GM21576 (cell line): ENCODE measurements around the gene ABHD4.
A peak's percentile ranks its signal among the peaks of the same experiment; 100 is the strongest.
"Not testable (repeated sequence)": the region's sequence is repeated elsewhere in the genome, so short reads cannot be mapped to it uniquely, and the experiment has no call there.

Source experiments
- ATAC-seq: cut with Tn5 transposase; IDR thresholded peaks from one replicate; pipeline ENCODE4 v1.9.1; 2021; ENCODE audit warnings: mild to moderate bottlenecking, moderate library complexity; ENCODE audit not compliant: unreplicated experiment

The ABHD4 gene

DNA sequence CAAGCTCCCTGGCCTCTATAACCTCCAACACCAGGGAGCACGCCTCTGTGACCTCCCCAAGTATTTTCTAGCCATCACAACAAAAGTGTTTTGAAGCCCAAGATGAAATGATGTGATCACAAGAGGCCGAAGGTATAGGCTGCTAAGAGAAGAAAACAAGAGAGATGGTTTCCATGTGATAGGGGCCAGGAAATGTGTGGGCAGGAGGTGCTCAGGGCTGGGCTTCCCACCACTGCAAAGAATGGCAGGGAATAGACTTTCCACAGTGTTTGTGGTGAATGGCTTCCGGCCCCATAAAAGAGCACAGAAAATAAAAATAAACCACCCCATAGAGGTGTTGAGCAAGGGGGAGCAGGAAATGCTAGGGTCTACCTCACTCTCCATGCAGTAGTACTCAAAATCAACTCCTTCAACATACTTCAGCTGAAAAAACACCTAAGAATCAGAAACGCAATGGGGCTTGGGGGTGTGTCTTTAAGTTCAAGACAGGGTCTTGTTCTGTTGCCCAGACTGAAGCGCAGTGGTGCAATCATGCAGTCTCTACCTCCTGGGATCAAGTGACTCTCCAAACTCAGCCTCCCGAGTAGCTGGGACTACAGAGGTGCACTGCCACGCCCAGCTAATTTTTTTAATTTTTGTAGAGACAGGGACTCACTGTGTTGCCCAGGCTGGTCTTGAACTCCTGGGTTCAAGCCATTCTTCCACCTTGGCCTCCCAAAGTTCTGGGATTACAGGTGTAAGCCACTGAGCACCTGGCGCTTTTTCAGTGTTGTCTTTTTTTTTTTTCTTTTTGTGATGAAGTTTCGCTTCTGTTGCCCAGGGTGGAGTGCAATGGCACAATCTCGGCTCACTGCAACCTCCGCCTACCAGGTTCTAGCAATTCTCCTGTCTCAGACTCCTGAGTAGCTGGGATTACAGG is 36.2 kb upstream of the ABHD4 start:
- ATAC-seq: no peak

DNA sequence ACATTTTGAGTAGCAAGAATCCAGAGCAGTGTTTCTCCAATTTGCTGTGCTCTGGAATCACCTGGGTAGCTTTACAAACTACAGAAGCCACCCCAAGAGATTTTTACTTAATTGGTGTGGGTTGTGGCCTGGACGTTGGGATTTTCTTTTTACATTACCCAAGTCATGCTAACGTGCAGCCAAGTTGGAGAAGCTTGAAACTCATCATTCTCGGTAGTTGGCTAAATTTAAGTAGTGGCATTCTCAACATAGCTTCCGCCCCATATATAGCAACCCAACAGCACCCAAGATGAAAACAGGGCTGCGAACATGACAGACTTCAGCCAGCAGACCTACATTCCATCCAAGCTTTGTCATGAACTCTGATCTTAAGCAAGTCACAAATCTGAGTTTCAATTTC is 34.1 kb upstream of the ABHD4 start:
- ATAC-seq: no peak

DNA sequence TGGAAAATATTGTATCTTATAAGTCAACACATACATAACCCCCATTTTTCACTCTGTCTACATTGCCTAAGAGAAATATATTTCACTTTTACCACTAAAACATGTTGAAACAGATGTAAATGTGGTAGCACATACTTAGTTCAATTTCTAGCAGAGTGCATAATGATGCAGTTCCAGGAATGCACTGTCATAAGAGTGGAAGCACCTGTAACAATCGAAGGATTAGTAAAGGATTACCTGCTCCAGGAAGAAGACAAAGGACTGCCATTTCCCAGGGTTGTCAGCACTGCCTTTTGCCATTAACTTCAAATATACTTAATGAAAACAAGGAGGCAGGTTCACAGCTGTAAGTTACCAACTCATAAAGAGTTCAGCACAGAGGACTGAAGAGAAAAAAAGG is 33.6 kb upstream of the ABHD4 start:
- ATAC-seq: no peak

DNA sequence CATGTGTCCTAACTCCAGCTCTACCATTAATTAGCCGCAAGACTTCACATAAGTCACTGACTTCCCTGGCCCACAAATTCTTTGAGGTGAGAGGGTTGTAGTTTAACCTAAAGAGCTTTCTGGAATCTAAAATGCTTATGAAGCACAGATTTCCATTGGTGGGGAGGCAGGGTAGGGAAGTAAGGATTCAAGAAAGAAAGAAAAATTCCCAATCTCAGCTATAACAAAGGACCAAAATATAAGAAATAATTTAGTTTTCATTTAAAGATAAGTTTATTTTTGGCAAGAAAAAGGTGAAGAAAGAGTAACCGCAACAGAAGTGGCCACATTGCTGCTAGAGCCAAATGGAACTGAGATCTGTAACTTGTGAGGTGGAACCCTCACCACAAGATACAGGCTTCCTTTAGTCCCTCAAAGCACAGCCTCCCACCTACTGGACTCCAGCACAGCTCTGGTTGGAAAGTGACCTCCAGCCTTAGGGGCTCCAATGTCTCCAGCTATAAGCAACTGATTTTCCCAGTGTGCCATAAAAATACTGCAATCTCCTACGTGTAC is 32.6 kb upstream of the ABHD4 start:
- ATAC-seq: peak; percentile 36

DNA sequence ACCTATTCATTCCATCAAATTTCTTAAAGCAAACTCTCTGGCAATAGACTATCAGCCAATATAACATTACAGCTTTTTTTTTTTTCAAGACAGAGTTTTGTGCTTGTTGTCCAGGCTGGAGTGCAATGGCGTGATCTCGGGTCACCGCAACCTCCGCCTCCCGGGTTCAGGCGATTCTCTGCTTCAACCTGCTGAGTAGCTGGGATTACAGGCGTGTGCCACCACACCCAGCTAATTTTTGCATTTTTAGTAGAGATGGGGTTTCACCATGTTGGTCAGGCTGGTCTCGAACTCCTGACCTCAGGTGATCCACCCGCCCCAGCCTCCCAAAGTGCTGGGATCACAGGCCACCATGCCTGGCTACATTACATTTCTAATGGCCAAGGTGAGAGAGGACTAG is 31.8 kb upstream of the ABHD4 start:
- not testable (repeated sequence) for ATAC-seq

DNA sequence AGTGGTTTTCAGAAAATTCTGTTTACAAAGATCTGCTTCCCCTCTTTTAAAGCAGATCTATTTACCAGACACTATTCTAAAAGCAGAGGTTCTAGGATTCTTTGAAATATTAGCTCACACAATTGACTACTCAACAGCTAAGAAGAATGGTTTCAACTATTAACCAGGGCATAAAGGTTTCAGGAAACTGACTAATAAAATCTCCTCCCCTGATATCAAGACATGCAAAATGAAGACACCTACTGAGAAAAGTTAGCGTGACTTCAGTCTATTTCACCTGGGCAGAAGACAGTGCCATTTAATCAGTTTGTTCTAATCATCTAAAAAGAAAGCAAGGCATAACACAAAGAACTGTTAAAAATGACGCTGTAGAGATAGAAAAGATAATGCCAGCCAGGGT is 31.3 kb upstream of the ABHD4 start:
- no peak for ATAC-seq

DNA sequence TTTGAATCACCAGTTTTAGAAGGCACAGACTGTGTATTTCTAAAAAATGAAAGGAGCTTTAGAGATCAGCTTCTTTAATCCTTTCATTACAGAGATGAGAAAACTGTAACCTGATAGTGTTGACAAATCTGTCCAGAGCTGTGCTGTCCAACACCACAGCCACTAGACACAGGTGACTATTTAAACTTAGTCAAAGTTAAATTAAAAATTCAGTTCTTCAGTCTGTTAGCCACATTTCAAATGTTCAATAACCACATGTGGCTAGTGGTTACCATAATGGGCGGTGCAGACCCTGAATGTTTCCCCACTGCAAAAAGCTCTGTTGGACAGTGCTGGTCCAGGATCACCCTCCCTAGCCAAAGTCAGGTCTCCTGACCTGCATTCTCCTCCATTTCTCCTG is 30.7 kb upstream of the ABHD4 start:
- no peak for ATAC-seq

DNA sequence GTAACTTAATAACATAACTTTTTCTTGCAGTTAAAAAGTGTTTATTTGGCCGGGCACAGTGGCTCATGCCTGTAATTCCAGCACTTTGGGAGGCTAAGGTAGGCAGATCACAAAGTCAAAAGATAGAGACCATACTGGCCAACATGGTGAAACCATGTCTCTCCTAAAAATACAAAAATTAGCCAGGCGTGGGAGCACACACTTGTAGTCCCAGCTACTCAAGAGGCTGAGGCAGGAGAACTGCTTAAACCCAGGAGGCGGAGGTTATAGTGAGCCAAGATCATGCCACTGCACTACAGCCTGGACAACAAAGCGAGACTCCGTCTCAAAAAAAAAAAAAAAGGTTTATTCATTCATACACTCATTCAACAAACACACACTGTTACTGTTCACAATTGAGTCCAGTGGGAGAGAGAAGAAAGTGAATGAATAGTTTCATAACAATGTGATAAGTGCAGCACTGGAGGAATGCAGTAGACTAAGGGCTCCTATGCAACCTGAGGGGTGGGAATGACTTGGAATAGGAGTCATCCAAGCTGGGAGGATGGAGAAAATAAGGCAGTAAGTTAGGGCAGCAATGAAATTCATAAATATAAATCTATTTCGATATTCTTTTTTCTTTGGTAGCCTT is 28.9 kb upstream of the ABHD4 start:
- ATAC-seq: no peak

DNA sequence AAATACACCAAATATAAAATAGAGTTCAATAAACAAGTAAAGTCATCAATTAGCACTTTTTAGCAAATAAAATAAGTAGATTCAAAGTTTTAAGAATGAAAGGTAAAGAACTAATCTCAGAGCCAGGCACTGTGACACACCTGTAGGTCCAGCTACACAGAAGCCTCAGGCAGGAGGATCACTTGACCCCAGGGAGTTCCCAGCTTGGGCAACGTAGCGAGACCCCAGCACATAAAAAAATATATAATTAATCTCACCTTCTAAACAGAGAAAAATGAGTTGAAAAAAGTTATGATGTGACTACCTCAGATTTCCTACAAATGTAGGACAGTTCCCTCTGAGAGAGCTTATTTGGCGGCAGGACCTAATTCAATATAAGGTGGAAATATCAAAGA is 28.4 kb upstream of the ABHD4 start:
- ATAC-seq: no peak

DNA sequence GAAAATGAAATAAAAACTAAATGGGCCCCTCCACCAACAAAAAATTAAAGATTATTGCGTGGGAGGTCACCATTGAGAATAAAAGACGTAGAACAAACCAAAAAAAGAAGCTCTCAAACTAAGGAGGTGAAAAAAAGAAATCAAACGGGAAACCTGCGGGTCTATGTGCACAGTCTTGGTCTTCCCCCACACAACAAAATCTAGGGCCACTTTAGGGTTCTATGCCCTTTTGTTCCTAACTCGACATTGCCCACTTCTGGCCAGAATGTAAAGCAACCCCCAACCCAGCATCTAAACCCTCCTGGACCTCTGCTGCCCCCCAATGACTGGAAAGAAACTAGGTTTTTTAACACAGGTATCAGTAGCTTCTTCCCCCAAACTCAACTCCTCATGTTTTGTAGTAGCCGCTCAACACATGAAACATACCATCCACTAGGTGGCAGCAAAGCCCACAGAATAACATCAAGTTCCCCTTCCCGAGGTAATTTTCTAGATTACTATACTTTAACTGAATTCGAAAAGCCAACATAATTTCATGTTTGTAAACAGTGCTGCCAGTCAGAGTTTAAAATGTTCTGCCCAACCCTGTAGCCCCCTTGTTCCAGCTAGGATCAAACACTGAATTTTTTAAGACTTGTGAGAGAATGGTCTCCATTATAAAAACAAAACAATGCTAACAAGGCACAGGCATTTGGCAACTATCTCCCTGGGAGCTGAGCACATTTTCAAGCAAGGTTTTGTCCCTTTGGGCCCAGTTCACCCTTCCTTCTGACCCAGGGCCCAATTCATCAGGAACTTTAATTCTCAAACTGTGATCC is 27.8 kb upstream of the ABHD4 start:
- peak; percentile 65 for ATAC-seq

DNA sequence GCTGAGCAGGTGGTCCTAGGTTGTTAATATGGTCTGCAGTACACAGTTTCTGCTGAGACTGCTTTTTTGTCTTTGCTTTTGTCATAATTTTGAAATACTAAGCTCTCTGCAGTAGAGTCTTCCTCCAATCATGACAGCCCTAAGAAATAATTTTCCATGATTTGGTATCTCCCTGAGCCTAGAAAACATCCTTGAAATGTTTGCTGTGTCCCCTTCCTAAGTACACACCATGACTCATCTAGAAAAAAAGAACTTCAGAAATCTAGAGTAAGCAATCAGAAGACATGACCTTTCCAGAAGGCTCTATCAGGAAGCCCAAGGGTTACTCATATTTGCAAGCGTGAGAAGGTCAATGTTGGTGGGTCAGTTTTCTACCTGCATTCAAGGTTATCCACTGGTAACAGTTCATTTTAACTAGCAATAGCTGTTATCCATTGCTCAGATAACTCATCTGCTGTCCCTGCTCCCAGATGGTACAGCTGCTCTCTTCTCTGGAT is 25.5 kb upstream of the ABHD4 start:
- ATAC-seq: no peak

DNA sequence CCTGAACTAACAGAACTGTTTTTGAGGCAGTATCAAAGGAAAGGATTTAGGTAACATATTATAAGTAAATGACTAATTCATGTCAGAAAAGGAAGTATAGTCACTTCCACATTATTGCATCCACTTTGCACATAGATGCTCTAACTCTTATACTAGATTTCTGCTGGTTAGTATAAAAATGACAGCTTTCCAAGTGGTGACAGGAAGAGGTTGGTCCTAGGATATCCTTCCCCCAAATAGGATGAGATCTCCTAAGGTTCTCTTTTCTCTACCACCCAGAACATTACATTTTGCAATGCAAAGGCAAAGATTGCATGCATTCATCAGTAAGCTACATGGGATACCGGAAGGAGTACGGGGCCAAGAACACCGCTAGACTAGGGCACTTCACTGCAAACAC is 24.3 kb upstream of the ABHD4 start:
- ATAC-seq: no peak

DNA sequence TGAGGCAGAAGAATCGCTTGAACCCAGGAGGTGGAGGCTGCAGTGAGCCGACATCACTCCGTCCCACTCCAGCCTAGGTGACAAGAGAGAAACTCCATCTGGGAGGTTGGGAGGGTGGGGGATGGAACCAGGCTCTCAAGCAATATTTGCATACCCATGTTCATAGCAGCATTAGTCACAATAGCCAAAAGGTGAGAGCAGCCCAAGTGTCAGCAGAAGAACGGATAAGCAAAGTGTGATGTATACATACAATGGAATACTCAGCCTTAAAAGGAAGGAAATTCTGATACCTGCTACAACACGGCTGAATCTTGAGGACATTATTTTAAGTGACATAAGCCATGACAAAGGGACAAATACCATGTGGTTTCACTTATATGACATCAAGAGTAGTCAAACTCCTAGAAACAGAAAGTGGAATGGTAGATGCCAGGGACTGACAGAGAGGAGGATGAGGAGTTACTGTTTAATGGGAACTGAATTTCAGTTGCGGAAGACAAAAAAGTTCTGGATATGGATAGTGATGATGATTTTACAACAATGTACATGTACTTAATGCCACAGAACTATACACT is 20.7 kb upstream of the ABHD4 start:
- no peak for ATAC-seq

DNA sequence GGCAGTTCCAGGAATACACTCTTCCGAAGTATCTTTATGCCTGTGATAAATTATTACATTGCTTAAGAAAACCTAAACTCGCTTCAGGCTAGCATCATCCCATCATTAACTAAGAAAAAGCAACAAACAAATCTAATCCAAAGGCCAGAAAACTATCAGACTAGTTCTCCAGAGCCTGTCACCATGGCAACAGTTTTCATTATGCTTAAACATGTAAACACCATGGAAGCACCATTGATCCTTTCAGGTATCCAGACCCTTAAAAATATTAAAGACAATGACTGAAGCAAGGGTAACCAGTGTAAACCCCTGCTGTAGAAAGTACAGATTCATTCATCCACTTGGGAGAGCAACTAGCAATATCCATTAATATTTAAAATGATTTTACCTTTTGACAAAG is 18.9 kb upstream of the ABHD4 start:
- no peak for ATAC-seq

DNA sequence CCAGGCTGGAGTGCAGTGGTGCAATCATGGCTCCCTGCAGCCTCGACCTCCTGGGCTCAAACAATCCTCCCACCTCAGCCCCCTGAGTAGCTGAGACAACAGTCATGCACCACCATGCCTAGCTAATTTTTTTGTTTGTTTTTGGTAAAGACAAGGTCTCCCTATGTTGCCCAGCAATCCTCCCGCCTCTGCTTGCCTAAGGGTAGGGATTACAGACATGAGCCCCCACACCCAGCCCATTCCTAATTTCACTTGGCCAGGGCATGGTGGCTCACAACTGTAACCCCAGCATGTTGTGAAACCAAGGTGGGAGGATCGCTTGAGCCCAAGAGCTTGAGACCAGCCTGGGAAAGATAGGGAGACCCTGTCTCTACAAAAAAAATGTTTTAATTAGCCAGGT is 18.2 kb upstream of the ABHD4 start:
- no peak for ATAC-seq

DNA sequence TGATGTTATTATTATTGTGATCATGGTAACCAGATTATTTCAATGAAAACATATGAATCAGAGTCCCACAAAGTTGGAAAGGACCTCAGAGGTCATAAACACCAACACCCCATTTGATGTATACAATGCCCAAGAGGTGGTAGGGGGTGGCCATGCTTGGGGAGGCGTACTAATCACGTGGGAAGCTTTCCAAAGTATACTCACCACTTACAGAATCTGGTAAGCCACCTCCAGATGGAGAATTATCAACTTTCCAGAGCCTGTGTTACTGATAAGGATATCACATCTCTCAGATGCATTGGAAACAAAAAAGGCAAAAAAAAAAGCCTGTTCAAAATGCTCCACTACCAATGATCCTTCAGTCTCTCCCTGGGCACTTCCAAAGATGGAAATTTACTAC is 17.5 kb upstream of the ABHD4 start:
- ATAC-seq: no peak

DNA sequence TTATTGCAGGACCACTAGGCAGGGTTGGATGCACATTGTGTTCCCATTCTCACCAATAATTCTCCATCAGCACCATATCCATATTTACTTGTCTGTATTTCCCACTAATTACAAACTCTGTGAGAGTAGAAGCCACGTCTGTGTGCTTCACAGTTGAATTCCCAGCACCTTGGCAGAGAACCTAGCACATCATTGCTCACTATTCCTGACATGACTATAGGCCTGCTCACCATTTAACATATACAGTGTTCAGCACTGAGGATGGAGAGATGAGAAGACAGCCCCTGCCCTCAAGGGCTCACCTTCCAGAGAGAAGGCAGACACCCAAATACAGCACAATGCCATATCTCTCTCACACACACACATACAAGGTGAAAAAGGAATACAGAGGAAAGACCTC is 14.1 kb upstream of the ABHD4 start:
- ATAC-seq: no peak

DNA sequence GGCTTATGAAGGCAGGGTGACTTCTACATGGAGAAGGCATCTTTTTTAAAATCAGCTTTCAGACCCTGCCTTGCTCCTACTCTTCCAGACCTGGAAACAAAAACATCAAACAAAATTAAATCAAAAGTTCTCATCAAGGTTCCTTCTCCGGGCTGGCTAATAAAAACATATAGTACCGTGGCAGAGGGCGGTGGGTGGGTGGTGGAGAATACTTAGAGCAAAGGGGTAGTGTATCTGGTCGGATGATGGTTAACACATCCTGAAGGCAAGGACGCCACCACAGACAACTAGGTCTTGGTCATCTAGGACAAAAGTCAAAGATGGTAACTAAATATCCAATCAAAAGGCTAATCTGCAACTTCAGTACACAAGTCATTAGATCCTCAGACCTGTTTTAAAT is 10.9 kb upstream of the ABHD4 start:
- ATAC-seq: no peak

DNA sequence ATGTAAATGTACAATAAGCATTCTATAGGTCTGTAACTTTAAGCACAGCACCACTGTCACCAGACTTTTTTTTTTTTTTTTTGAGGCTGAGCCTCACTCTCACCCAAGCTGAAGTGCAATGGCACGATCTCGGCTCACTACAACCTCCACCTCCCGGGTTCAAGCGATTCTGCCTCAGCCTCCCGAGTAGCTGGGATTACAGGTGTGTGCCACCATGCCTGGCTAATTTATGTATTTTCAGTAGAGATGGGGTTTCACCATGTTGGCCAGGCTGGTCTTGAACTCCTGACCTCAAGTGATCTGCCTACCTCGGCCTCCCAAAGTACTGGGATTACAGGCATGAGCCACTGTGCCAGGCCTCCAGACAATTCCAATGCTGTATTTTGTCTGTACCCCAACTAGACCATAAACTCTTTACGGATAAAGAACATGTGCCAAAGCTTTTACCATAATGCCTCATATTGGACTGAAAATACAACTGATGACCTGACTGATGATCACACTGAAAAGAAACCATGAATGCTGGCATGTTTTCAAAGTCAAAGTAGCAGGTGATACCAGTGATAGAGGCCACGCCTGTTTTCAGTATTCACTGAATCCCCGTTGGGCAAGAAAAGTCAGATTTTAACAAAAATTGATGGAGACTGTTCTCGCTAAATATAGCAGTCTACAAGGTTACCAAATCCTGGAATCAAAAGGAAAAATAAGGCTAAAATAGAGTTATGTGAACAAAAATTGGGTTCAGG is 10.2 kb upstream of the ABHD4 start:
- not testable (repeated sequence) for ATAC-seq

DNA sequence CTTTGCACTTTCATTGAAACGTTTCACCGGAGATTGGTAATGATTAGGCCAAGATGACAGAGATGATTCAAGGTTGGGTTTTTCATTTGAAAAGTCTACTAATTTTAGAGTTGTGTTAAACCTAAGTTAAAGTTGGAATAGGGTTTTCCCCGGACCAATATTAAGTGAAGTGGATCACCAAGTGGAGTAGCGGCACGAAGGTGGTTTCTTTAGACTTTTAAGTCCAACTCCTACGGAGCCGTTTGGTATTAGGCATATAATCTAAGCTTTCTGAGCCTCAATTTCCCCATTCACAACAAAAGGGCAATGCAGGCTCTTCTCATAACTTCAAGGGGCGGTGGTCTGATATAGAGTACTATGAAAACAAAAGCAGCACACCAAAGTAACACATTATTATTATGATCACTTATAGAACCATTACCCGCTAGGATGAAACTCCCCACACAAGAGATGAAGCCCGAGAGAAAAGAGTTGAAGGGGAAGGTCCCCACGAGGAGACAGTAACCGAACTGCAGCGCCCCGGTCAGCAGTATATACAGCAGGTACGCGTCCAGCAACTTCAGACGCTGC is 9.5 kb upstream of the ABHD4 start:
- ATAC-seq: no peak
